ENCODE measurements around the gene IGSF6. TPM values are rescaled to one million over a fixed set of nuclear protein-coding genes. Genes with fewer than 3 reads are reported as not detected.
A peak's percentile ranks its signal among the peaks of the same experiment; 100 is the strongest.

IGSF6 gene
- total RNA-seq, 1 experiment from 2014 or later = not detected

DNA sequence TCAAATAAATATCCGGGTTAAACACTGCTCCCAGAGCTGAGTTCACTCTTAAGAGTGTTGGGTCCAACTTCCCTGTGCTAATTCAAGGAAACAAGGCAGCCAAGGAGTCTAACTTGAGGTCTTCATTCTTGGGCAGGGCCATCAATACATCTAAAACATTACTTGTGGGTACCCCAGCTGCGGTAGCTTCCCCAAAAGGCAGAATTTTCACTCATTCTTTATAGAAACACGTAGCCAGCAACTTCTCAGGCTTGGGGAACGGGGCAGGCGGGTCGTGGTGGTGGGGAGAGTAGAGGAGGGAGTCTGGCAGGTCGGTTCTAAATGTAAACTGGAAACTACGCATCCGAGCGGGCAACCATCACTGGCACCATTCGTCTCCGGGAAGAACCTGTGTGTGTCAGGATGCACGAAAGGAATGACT is 53.7 kb downstream of the IGSF6 start:
- Histone ChIP-seq H3K23ac (ENCODE audit: insufficient read length, low read depth, low read length) (no peak overlapping the region), H3K4ac (ENCODE audit: low read depth, low read length) (no peak overlapping the region; the same call in 1 of the 2 replicates), H3K79me2 (ENCODE audit: insufficient read depth, low read length) (peaks cover 14% of the 10 kb centered on the region; the same call in 1 of the 2 replicates), H4K20me1 (ENCODE audit: control insufficient read depth, insufficient read depth, insufficient read length) (no peaks in the 10 kb centered on the region), H2BK20ac (ENCODE audit: low read depth, low read length, poor library complexity, severe bottlenecking) (no peak overlapping the region), H3K27ac (ENCODE audit: insufficient read length, low read depth, low read length) (no peak overlapping the region), H3K18ac (ENCODE audit: insufficient read length, low read depth, low read length) (peak overlapping the region; percentile 76), H4K5ac (ENCODE audit: insufficient read length, low read depth, low read length) (peak overlapping the region; percentile 48), H2AK5ac (ENCODE audit: insufficient read length, low read length) (no peak overlapping the region), H3K27me3 (ENCODE audit: insufficient read depth, low read length) (no peaks in the 10 kb centered on the region), H2BK5ac (ENCODE audit: insufficient read length, low read length) (no peak overlapping the region), H3K79me1 (ENCODE audit: insufficient read depth, low read depth, low read length, poor library complexity, severe bottlenecking) (no peaks in the 10 kb centered on the region), H2BK12ac (ENCODE audit: insufficient read length, low read depth, low read length) (no peak overlapping the region), H3K9ac (ENCODE audit: extremely low read depth, insufficient read length, low read length) (peak overlapping the region; percentile 93), H3K56ac (ENCODE audit: insufficient read length, low read depth, low read length) (peak overlapping the region; percentile 20), H3T11ph (ENCODE audit: low read length) (no peak overlapping the region), H3K4me1 (ENCODE audit: insufficient read depth, low read length) (no peaks in the 10 kb centered on the region), H3K23me2 (ENCODE audit: insufficient read length, low read depth, low read length, poor library complexity, severe bottlenecking) (peaks cover 13% of the 10 kb centered on the region), H3K4me2 (ENCODE audit: insufficient read depth, insufficient read length, low read length) (peak overlapping the region; percentile 92), H3K14ac (ENCODE audit: insufficient read depth, low read length) (peak overlapping the region; percentile 82), H2BK15ac (ENCODE audit: low read depth, low read length) (no peak overlapping the region), H4K91ac (ENCODE audit: insufficient read length, low read depth, low read length) (no peak overlapping the region), H4K8ac (replicated peaks; ENCODE audit: insufficient read length, low read depth, low read length) (no peak overlapping the region), H2BK120ac (ENCODE audit: low read depth, low read length, poor library complexity, severe bottlenecking) (no peak overlapping the region), H2AFZ (ENCODE audit: low read length) (peak overlapping the region; percentile 17), H3K9me3 (ENCODE audit: control insufficient read depth, low read depth, low read length) (no peaks in the 10 kb centered on the region)
- Mint-ChIP-seq H3K9me3 (no peaks in the 10 kb centered on the region), H3K4me1 (peaks cover 14 to 23% of the 10 kb centered on the region in 2 experiments), H3K4me3 (peak overlapping the region; percentile 90 to 93), H3K27ac (peak overlapping the region; percentile 74 to 98 (median 96); a peak in 6 of 7 replicates), H3K27me3 (ENCODE audit: low read depth) (no peaks in the 10 kb centered on the region; the same call in 1 of the 2 replicates), H3K36me3 (ENCODE audit: insufficient read depth in 1 of 3, low read depth in 3 of 3) (no peaks in the 10 kb centered on the region)
- no CpG with 5 or more reads among the region's 13 CpGs for WGBS (ENCODE audit: extremely low coverage, insufficient read length, low lambda C conversion rate)
- TF ChIP-seq, protein P1, sequence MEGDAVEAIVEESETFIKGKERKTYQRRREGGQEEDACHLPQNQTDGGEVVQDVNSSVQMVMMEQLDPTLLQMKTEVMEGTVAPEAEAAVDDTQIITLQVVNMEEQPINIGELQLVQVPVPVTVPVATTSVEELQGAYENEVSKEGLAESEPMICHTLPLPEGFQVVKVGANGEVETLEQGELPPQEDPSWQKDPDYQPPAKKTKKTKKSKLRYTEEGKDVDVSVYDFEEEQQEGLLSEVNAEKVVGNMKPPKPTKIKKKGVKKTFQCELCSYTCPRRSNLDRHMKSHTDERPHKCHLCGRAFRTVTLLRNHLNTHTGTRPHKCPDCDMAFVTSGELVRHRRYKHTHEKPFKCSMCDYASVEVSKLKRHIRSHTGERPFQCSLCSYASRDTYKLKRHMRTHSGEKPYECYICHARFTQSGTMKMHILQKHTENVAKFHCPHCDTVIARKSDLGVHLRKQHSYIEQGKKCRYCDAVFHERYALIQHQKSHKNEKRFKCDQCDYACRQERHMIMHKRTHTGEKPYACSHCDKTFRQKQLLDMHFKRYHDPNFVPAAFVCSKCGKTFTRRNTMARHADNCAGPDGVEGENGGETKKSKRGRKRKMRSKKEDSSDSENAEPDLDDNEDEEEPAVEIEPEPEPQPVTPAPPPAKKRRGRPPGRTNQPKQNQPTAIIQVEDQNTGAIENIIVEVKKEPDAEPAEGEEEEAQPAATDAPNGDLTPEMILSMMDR (conservative IDR thresholded peaks at IDR 0.05) = no peak
- no peak for DNase-seq
